Mesenchymal stem cell (in vitro differentiated cells and primary cell): ENCODE measurements around the gene SNX30.

ENCODE experiments used
- DNase-seq: peaks from one replicate; pipeline ENCODE4 v3.0.0-alpha.2; 2013
- H2AFZ ChIP-seq: one replicate; pipeline ENCODE4 v1.6.1; 2013; ENCODE audit warnings: low read depth, mild to moderate bottlenecking, control low read depth, inconsistent platforms, low read length, moderate library complexity
- H2AK5ac ChIP-seq: 2 replicates; pipeline ENCODE4 v1.6.1; 2013; ENCODE audit warnings: low read length, moderate library complexity, mild to moderate bottlenecking, inconsistent platforms; ENCODE audit not compliant: severe bottlenecking
- H2BK120ac ChIP-seq: one replicate; pipeline ENCODE4 v1.6.1; 2013; ENCODE audit warnings: low read depth, mild to moderate bottlenecking, inconsistent platforms, low read length, moderate library complexity
- H2BK12ac ChIP-seq, 2 experiments: one replicate each; pipeline ENCODE4 v1.6.1; 2013; ENCODE audit warnings: inconsistent platforms in 2 of 2, low read length in 2 of 2, mild to moderate bottlenecking in 2 of 2, moderate library complexity in 2 of 2, control low read depth in 1 of 2
- H2BK15ac ChIP-seq: one replicate; pipeline ENCODE4 v1.6.1; 2013; ENCODE audit warnings: mild to moderate bottlenecking, low read depth, inconsistent platforms; ENCODE audit not compliant: poor library complexity, severe bottlenecking
- H2BK5ac ChIP-seq: 2 replicates; pipeline ENCODE4 v1.6.1; 2013; ENCODE audit warnings: low read depth, mild to moderate bottlenecking, low read length, control low read depth, inconsistent platforms; ENCODE audit not compliant: poor library complexity, severe bottlenecking
- H3K14ac ChIP-seq, 2 experiments: one replicate each; pipeline ENCODE4 v1.6.1; 2013; ENCODE audit warnings: inconsistent platforms in 2 of 2, low read length in 2 of 2, control low read depth in 1 of 2, mild to moderate bottlenecking in 1 of 2, moderate library complexity in 1 of 2
- H3K18ac ChIP-seq, 2 experiments: one replicate each; pipeline ENCODE4 v1.6.1; 2013; ENCODE audit warnings: inconsistent platforms in 2 of 2, low read length in 2 of 2, control low read depth in 1 of 2, low read depth in 1 of 2, mild to moderate bottlenecking in 1 of 2
- H3K23ac ChIP-seq, 2 experiments: one replicate each; pipeline ENCODE4 v1.6.1; 2013; ENCODE audit warnings: inconsistent platforms in 2 of 2, low read length in 2 of 2, mild to moderate bottlenecking in 2 of 2, moderate library complexity in 2 of 2, control low read depth in 1 of 2
- H3K27ac ChIP-seq: 2 replicates; pipeline ENCODE4 v1.5.1; 2013; ENCODE audit warnings: mild to moderate bottlenecking, moderate library complexity, low read length, control low read depth, inconsistent platforms; ENCODE audit not compliant: poor library complexity, severe bottlenecking
- H3K27me3 ChIP-seq, 2 experiments: 2 replicates each; pipeline versions ENCODE4 v1.6.1 to v1.7.0; 2013; ENCODE audit warnings: low read length in 2 of 2, mild to moderate bottlenecking in 2 of 2, moderate library complexity in 2 of 2, control low read depth in 1 of 2, inconsistent platforms in 1 of 2; ENCODE audit not compliant: control insufficient read depth in 1 of 2, insufficient read depth in 1 of 2
- H3K36me3 ChIP-seq, 2 experiments: 2 replicates each; pipeline versions ENCODE4 v1.6.1 to v1.7.0; 2013; ENCODE audit warnings: low read length in 2 of 2, control low read depth in 1 of 2, inconsistent platforms in 1 of 2, low read depth in 1 of 2, mild to moderate bottlenecking in 1 of 2; ENCODE audit not compliant: insufficient read depth in 2 of 2, control insufficient read depth in 1 of 2
- H3K4ac ChIP-seq, 2 experiments: one replicate each; pipeline ENCODE4 v1.6.1; 2013; ENCODE audit warnings: inconsistent platforms in 2 of 2, low read length in 2 of 2, mild to moderate bottlenecking in 2 of 2, moderate library complexity in 2 of 2, control low read depth in 1 of 2, low read depth in 1 of 2
- H3K4me1 ChIP-seq: 2 replicates; pipeline ENCODE4 v1.6.1; 2013; ENCODE audit warnings: low read depth, low read length, control low read depth; ENCODE audit not compliant: control insufficient read depth, insufficient read depth
- H3K4me2 ChIP-seq: 2 replicates; pipeline ENCODE4 v1.6.1; 2013; ENCODE audit warnings: low read length, mild to moderate bottlenecking, inconsistent platforms; ENCODE audit not compliant: poor library complexity, severe bottlenecking
- H3K4me3 ChIP-seq, 2 experiments: 2 replicates each; pipeline versions ENCODE4 v1.5.1 to v1.7.0; 2013; ENCODE audit warnings: low read length in 2 of 2, mild to moderate bottlenecking in 2 of 2, control low read depth in 1 of 2, low read depth in 1 of 2; ENCODE audit not compliant: insufficient read depth in 1 of 2
- H3K79me1 ChIP-seq: replicated peaks from 2 replicates; pipeline ENCODE4 v1.6.1; 2013; ENCODE audit warnings: mild to moderate bottlenecking, control low read depth, low read length, inconsistent platforms; ENCODE audit not compliant: poor library complexity, severe bottlenecking
- H3K9ac ChIP-seq: 2 replicates; pipeline ENCODE4 v1.7.0; 2013; ENCODE audit warnings: mild to moderate bottlenecking, low read length, moderate library complexity
- H3K9me3 ChIP-seq: 2 replicates; pipeline ENCODE4 v1.7.0; 2013; ENCODE audit warnings: mild to moderate bottlenecking, low read length; ENCODE audit not compliant: control insufficient read depth
- H4K8ac ChIP-seq: one replicate; pipeline ENCODE4 v1.6.1; 2013; ENCODE audit warnings: inconsistent platforms, mild to moderate bottlenecking, low read length, moderate library complexity
- H4K91ac ChIP-seq: one replicate; pipeline ENCODE4 v1.6.1; 2013; ENCODE audit warnings: mild to moderate bottlenecking, low read length, inconsistent platforms
- WGBS: methylation state at CpG from one replicate; pipeline ENCODE4 v1.1.7; 2013; ENCODE audit warnings: mixed read lengths; 5-methylcytosine and 5-hydroxymethylcytosine counted together

Gene SNX30

DNA sequence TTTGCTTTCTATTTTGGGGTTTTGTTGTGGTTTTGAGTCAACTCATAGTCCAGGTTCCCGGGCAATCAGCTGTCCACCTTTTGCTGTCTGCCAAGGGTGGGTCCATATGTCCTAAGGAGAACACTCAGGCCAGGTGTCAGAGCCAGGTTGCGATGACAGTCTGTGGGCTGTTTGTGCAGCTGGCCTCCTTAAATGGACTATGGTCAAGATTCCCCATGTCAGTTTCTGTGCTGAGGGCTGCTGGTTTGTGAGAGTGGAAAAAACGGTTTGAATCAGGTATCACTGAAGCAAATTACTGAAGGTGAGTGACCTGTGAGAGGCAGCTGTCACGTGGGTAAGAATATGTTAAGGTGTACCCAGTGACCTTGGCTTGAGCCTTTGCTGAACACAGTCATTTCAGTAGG is 33.0 kb downstream of the SNX30 start:
- H3K27ac ChIP-seq = no peak overlapping the region
- no peaks in the 10 kb centered on the region for H3K27me3 ChIP-seq

GRCh38 chr9:112784020-112784785 is 33.6 kb downstream of the SNX30 start:
- no peak overlapping the region for H3K4ac ChIP-seq
- WGBS = 4% methylated on average over 6 of the region's 7 CpGs
- no peak overlapping the region for H3K27ac ChIP-seq
- no peak overlapping the region for H4K8ac ChIP-seq
- peaks cover 42% of the 10 kb centered on the region for H3K79me1 ChIP-seq
- no peak overlapping the region for H2BK12ac ChIP-seq
- H2BK5ac ChIP-seq = no peak overlapping the region
- no peaks in the 10 kb centered on the region for H3K27me3 ChIP-seq
- no peak overlapping the region for H4K91ac ChIP-seq
- no peak overlapping the region for H3K23ac ChIP-seq
- peak overlapping the region in 1 of 2 experiments; percentile 26 for H3K14ac ChIP-seq
- DNase-seq = peak; percentile 67
- H2AFZ ChIP-seq = no peak overlapping the region
- no peak overlapping the region for H3K9ac ChIP-seq
- H3K9me3 ChIP-seq = no peaks in the 10 kb centered on the region
- peak overlapping the region; percentile 51 for H3K4me2 ChIP-seq
- no peak overlapping the region for H3K18ac ChIP-seq
- H2BK120ac ChIP-seq = no peak overlapping the region
- peaks cover 14% of the 10 kb centered on the region for H3K4me1 ChIP-seq
- H3K36me3 ChIP-seq = no peaks in the 10 kb centered on the region
- H2BK15ac ChIP-seq = no peak overlapping the region
- no peak overlapping the region for H2AK5ac ChIP-seq
- no peak overlapping the region for H3K4me3 ChIP-seq

More for the DNA sequence above, 33.0 kb downstream of the SNX30 start:
- no peak overlapping the region for H2BK5ac ChIP-seq
- H3K36me3 ChIP-seq = no peaks in the 10 kb centered on the region
- H2BK12ac ChIP-seq = no peak overlapping the region
- H3K9me3 ChIP-seq = no peaks in the 10 kb centered on the region
- H2AFZ ChIP-seq = no peak overlapping the region
- no peak overlapping the region for H2AK5ac ChIP-seq
- H4K8ac ChIP-seq = no peak overlapping the region
- no peak overlapping the region for H3K4ac ChIP-seq
- H3K4me3 ChIP-seq = no peak overlapping the region
- H2BK120ac ChIP-seq = no peak overlapping the region
- H3K18ac ChIP-seq = no peak overlapping the region
- no peak overlapping the region for H2BK15ac ChIP-seq
- WGBS = 74% methylated on average over 4 of the region's 4 CpGs
- DNase-seq = no peak
- no peak overlapping the region for H3K14ac ChIP-seq
- peaks cover 46% of the 10 kb centered on the region for H3K79me1 ChIP-seq
- peaks cover 8% of the 10 kb centered on the region for H3K4me1 ChIP-seq
- H3K9ac ChIP-seq = no peak overlapping the region
- no peak overlapping the region for H3K23ac ChIP-seq
- H3K4me2 ChIP-seq = no peak overlapping the region
- no peak overlapping the region for H4K91ac ChIP-seq

DNA sequence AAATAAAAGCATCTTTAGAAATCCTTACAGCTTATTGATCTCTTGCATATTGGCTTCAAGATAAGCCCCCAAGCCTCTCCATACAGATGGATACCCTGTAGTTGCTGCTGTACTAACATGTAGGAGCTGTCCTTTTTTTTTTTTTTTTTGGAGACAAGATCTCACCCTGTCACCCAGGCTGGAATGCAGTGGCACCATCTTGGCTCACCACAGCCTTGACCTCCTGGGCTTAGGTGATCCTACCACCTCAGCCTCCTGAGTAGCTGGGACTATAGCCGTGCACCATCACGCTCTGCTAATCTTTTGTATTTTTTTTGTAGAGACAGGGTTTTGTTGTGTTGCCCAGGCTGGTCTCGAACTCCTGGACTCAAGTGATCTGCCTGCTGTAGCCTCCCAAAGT is 35.4 kb downstream of the SNX30 start:
- no peak overlapping the region for H2AK5ac ChIP-seq
- peaks cover 35% of the 10 kb centered on the region for H3K79me1 ChIP-seq
- H2BK12ac ChIP-seq = no peak overlapping the region
- H3K4me2 ChIP-seq = no peak overlapping the region
- no peak overlapping the region for H2BK5ac ChIP-seq
- H3K23ac ChIP-seq = no peak overlapping the region
- no peak overlapping the region for H3K27ac ChIP-seq
- H3K4ac ChIP-seq = no peak overlapping the region
- no peak overlapping the region for H2BK120ac ChIP-seq
- peaks cover 15% of the 10 kb centered on the region for H3K4me1 ChIP-seq
- no peak overlapping the region for H3K9ac ChIP-seq
- no peak overlapping the region for H2BK15ac ChIP-seq
- no peak for DNase-seq
- H4K91ac ChIP-seq = no peak overlapping the region
- H3K14ac ChIP-seq = no peak overlapping the region
- H3K18ac ChIP-seq = no peak overlapping the region
- no peak overlapping the region for H3K4me3 ChIP-seq
- H3K27me3 ChIP-seq = no peaks in the 10 kb centered on the region
- 94% methylated on average over 3 of the region's 3 CpGs for WGBS
- H2AFZ ChIP-seq = no peak overlapping the region
- no peaks in the 10 kb centered on the region for H3K9me3 ChIP-seq
- no peaks in the 10 kb centered on the region for H3K36me3 ChIP-seq
- H4K8ac ChIP-seq = no peak overlapping the region

DNA sequence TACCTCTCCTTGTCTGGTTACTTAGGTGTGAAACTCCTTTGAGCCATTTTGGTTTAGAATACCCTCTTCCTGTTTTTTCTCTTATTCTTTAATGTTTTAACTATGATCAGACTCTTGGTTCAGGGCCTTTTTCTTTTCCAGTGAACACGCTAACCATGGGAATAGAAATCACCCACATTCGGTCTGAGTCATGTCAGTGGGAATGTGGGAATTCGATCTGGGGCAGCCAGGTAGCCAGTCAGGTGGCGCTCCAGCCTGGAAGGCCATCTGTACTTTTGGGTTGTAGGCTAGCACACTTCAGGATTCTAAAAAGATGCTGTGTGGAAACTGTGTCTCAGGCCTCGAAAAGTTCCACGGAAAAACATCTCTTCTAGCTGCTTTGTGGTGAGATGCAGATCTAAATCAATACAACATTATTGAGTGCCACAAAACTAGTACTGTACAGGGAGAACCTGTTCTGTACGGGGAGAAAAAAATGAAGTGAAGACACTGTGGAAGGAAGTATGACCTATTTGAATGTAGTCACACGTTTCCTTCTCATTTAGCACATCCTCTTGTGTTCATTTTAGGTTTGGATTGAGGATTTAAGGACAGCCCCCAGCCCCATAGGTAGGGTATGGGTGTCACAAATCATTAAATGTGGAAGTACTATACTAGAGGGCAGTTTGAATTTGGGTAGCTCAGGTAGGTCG is 36.4 kb downstream of the SNX30 start:
- H3K4me2 ChIP-seq = no peak overlapping the region
- 97% methylated on average over 7 of the region's 9 CpGs for WGBS

More for the DNA sequence above, 36.4 kb downstream of the SNX30 start:
- no peaks in the 10 kb centered on the region for H3K36me3 ChIP-seq
- H4K8ac ChIP-seq = no peak overlapping the region
- no peaks in the 10 kb centered on the region for H3K9me3 ChIP-seq
- H2BK12ac ChIP-seq = no peak overlapping the region
- peaks cover 36% of the 10 kb centered on the region for H3K79me1 ChIP-seq
- no peak overlapping the region for H2BK120ac ChIP-seq
- H3K9ac ChIP-seq = no peak overlapping the region
- H3K23ac ChIP-seq = no peak overlapping the region
- no peak for DNase-seq
- H4K91ac ChIP-seq = no peak overlapping the region
- no peaks in the 10 kb centered on the region for H3K27me3 ChIP-seq
- no peak overlapping the region for H2BK5ac ChIP-seq
- peaks cover 15% of the 10 kb centered on the region for H3K4me1 ChIP-seq
- H3K18ac ChIP-seq = no peak overlapping the region
- H2BK15ac ChIP-seq = no peak overlapping the region
- H3K27ac ChIP-seq = no peak overlapping the region
- H3K14ac ChIP-seq = no peak overlapping the region
- no peak overlapping the region for H3K4ac ChIP-seq
- H2AFZ ChIP-seq = no peak overlapping the region
- H2AK5ac ChIP-seq = no peak overlapping the region
- no peak overlapping the region for H3K4me3 ChIP-seq
